NCI-H69 (cell line): ENCODE measurements around the gene MMP27.
"Not testable (repeated sequence)": the region's sequence is repeated elsewhere in the genome, so short reads cannot be mapped to it uniquely, and the experiment has no call there.

Source experiments
- DNase-seq: peaks from one replicate; lab custom pipeline; 2025; lab: John Stamatoyannopoulos, UW

The MMP27 gene

GRCh38 chr11:102705626-102706025 lies at the start of gene MMP27:
Gene MMP27, minus strand, starts transcription at chr11:102705769. Its CDS starts 55 bp downstream, at chr11:102705714.
- no peak for DNase-seq

GRCh38 chr11:102753267-102753666 lies 47.7 kb upstream of the MMP27 start:
- no peak for DNase-seq

GRCh38 chr11:102751673-102752072 lies 46.1 kb upstream of the MMP27 start:
- DNase-seq: no peak

GRCh38 chr11:102749101-102749722 lies 43.6 kb upstream of the MMP27 start:
- no peak for DNase-seq

- not testable (repeated sequence) for DNase-seq
Measured at GRCh38 chr11:102746746-102747578, 41.4 kb upstream of the MMP27 start.

GRCh38 chr11:102734650-102735049 lies 29.1 kb upstream of the MMP27 start:
- DNase-seq: peak; percentile 22

- DNase-seq: peak; percentile 84
Measured at GRCh38 chr11:102733232-102733875, 27.8 kb upstream of the MMP27 start.

GRCh38 chr11:102730944-102731343 lies 25.4 kb upstream of the MMP27 start:
- DNase-seq: peak; percentile 14

- peak; percentile 42 for DNase-seq
Measured at GRCh38 chr11:102729849-102730815, 24.6 kb upstream of the MMP27 start.

- DNase-seq: no peak
Measured at GRCh38 chr11:102727890-102728289, 22.3 kb upstream of the MMP27 start.

- no peak for DNase-seq
Measured at GRCh38 chr11:102724904-102725500, 19.4 kb upstream of the MMP27 start, which contains the start of gene MMP8. Gene MMP8, minus strand, starts transcription at chr11:102724954. Its CDS starts 99 bp downstream, at chr11:102724855.

- no peak for DNase-seq
Measured at GRCh38 chr11:102722821-102723220, 17.3 kb upstream of the MMP27 start.

GRCh38 chr11:102719620-102720277 lies 14.2 kb upstream of the MMP27 start:
- no peak for DNase-seq

GRCh38 chr11:102717280-102717679 lies 11.7 kb upstream of the MMP27 start:
- DNase-seq: no peak

- DNase-seq: no peak
Measured at GRCh38 chr11:102716527-102716926, 11.0 kb upstream of the MMP27 start.

- no peak for DNase-seq
Measured at GRCh38 chr11:102712137-102712536, 6.6 kb upstream of the MMP27 start.

- DNase-seq: no peak
Measured at GRCh38 chr11:102709201-102709945, 3.8 kb upstream of the MMP27 start.

GRCh38 chr11:102708654-102709053 lies 3.1 kb upstream of the MMP27 start:
- no peak for DNase-seq

- DNase-seq: no peak
Measured at GRCh38 chr11:102704841-102705240, 728 bp downstream of the MMP27 start.
